GM12873 (cell line): ENCODE data around the gene FRMD5.

Experiments used
- CTCF ChIP-seq: IDR thresholded peaks from 2 replicates; pipeline ENCODE4 v1.5.1; 2012; ENCODE audit warnings: low read depth, mild to moderate bottlenecking, moderate library complexity, low read length, control low read depth; ENCODE audit not compliant: insufficient read depth; ENCODE audit errors: missing control alignments

The FRMD5 gene

GRCh38 chr15:43911235-43911781, 283.8 kb downstream of the FRMD5 start:
- no peak for TF ChIP-seq CTCF

- no peak for TF ChIP-seq CTCF
These were observed 286.5 kb downstream of the FRMD5 start for GRCh38 chr15:43908516-43909050.

GRCh38 chr15:43905755-43906154, 289.3 kb downstream of the FRMD5 start:
- TF ChIP-seq CTCF, result no peak

GRCh38 chr15:43903864-43904290, 291.2 kb downstream of the FRMD5 start:
- TF ChIP-seq CTCF, result peak; percentile 82

- TF ChIP-seq CTCF, result no peak
These were observed 293.6 kb downstream of the FRMD5 start for GRCh38 chr15:43901495-43901894.

- no peak for TF ChIP-seq CTCF
These were observed 294.1 kb downstream of the FRMD5 start for GRCh38 chr15:43900996-43901395.

- TF ChIP-seq CTCF, result no peak
These were observed 295.1 kb downstream of the FRMD5 start for GRCh38 chr15:43899928-43900327.

GRCh38 chr15:43898891-43899290, 296.2 kb downstream of the FRMD5 start:
- no peak for TF ChIP-seq CTCF
